AG09309 (cell line): ENCODE data around the gene CLEC5A.

Experiments
- DNase-seq: peaks from one replicate; pipeline ENCODE4 v3.0.0-alpha.2; 2010; ENCODE audit warnings: low read depth
- H3K4me3 ChIP-seq: 2 replicates; pipeline ENCODE4 v1.5.1; 2011; ENCODE audit warnings: mild to moderate bottlenecking, low read depth, low read length, moderate library complexity; ENCODE audit not compliant: control insufficient read depth
- CTCF ChIP-seq: IDR thresholded peaks from 2 replicates; pipeline ENCODE4 v1.5.1; 2011; ENCODE audit warnings: mild to moderate bottlenecking, low read depth, low read length, inconsistent platforms; ENCODE audit not compliant: insufficient read depth, control insufficient read depth; ENCODE audit errors: missing control alignments

Gene CLEC5A

GRCh38 chr7:141949911-141950310 is 3.1 kb upstream of the CLEC5A start:
- no peak for DNase-seq

DNA sequence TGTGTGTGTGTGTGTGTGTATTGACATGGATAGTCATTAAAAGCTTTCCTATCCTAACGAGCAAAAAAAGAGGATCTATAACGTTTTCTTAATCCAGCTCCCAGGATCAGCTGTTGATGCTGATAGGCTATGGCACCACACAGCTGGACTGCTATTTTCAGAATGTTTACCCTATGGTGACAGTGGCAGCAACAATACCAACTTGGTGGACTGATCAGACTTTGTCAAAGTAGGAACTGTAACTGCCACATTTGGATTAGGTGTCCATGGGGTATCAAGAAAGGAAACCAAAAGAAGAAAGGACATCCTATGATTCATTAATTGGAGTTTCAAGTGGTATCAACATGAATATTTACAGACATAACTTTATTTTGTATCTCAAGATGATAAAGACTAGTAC is 2.7 kb upstream of the CLEC5A start:
- no peak for DNase-seq
- no peak overlapping the region for H3K4me3 ChIP-seq
- no peak for TF ChIP-seq CTCF

More at GRCh38 chr7:141949911-141950310, 3.1 kb upstream of the CLEC5A start:
- no peak overlapping the region for H3K4me3 ChIP-seq
- TF ChIP-seq CTCF = no peak

DNA sequence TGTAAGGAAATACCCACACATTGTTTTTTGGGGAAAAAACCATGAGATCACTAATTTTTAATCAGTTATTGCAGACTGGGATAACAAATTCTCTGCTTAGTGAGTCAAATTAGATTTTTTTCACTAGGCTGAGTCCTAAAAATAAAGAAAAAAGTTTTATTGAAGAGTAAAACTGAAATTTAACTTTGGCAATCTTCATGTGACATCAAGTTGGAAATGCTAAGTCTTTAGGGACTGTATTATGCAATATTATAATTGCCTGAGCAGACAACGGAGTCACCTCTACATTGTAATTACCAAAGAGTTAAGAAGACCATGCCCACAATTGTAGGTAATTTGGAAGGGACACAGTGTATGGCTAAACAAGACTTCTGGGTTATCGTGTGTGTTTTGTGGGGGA is 2.2 kb upstream of the CLEC5A start:
- TF ChIP-seq CTCF = no peak
- DNase-seq = no peak
- no peak overlapping the region for H3K4me3 ChIP-seq

- H3K4me3 ChIP-seq = no peak overlapping the region
- TF ChIP-seq CTCF = no peak
- DNase-seq = no peak
These were observed 1.4 kb downstream of the CLEC5A start for GRCh38 chr7:141945356-141945755.

GRCh38 chr7:141944811-141945210 is 2.0 kb downstream of the CLEC5A start:
- no peak for TF ChIP-seq CTCF
- H3K4me3 ChIP-seq = no peak overlapping the region
- DNase-seq = no peak

DNA sequence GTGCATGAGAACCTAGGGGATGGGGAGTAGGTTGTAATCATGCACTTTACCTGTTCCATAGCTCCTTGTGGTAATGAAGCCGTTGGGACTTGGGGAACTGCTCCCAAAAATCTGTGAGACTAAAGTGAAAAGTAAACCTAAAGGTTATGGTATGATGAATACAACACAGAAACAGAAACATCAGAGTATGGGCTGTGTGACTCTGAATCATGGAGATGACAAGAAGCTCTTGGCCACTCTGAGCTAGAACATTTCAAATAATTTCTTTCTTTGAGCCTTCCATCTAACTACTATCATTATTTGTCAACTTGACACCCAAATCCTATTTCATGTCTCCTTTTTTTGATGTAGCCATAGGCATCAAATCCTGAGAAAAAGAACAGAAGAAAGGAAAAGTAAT is 2.9 kb downstream of the CLEC5A start:
- no peak overlapping the region for H3K4me3 ChIP-seq
- DNase-seq = no peak
- no peak for TF ChIP-seq CTCF

DNA sequence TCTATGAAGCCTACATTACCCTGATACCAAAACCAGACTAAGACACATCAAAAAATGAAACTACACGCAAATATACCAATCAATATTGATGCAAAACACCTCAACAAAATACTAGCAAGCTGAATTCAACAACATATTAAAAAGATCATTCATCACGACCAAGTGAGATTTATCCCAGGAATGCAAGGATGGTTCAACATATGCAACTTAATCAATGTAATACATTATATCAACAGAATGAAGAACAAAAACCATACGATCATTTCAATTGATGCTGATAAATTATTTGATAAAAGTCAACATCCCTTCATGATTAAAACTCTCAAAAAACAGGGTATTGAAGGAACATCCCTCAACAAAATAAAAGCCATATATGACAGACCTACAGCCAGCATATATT is 5.7 kb downstream of the CLEC5A start:
- H3K4me3 ChIP-seq = no peak overlapping the region
- no peak for DNase-seq
- TF ChIP-seq CTCF = no peak
